ENCODE measurements around the gene TTC9C.

The TTC9C gene

GRCh38 chr11:62757846-62758788 is 29.8 kb downstream of the TTC9C start:
- no peak overlapping the region for H3K27ac ChIP-seq
- no peak for TF ChIP-seq CTCF (conservative IDR thresholded peaks at IDR 0.05)

- H3K27ac ChIP-seq = peak overlapping the region; percentile 82
Measured at GRCh38 chr11:62760867-62761227, 32.6 kb downstream of the TTC9C start.

GRCh38 chr11:62770778-62771143 is 42.5 kb downstream of the TTC9C start:
- peak overlapping the region; percentile 84 for H3K27ac ChIP-seq
- no peak for TF ChIP-seq CTCF (conservative IDR thresholded peaks at IDR 0.05)

- no peak for TF ChIP-seq CTCF (conservative IDR thresholded peaks at IDR 0.05)
Measured at GRCh38 chr11:62771144-62772021, 43.1 kb downstream of the TTC9C start, which contains the start of gene TAF6L. Gene TAF6L, plus strand, starts transcription at chr11:62771396. Its CDS starts 4,388 bp downstream, at chr11:62775784.

GRCh38 chr11:62774407-62774806 is 46.1 kb downstream of the TTC9C start:
- no peak for TF ChIP-seq CTCF (conservative IDR thresholded peaks at IDR 0.05)
- H3K27ac ChIP-seq = no peak overlapping the region

More at GRCh38 chr11:62771144-62772021, 43.1 kb downstream of the TTC9C start, which contains the start of gene TAF6L:
- H3K27ac ChIP-seq = peak within 1 kb of the TSS; percentile 84

- TF ChIP-seq CTCF (conservative IDR thresholded peaks at IDR 0.05) = no peak
- no peak overlapping the region for H3K27ac ChIP-seq
Measured at GRCh38 chr11:62775646-62776045, 47.4 kb downstream of the TTC9C start.

- no peak for TF ChIP-seq CTCF (conservative IDR thresholded peaks at IDR 0.05)
- no peak overlapping the region for H3K27ac ChIP-seq
Measured at GRCh38 chr11:62777389-62777788, 49.1 kb downstream of the TTC9C start.
